Panc1 (cell line): ENCODE data around the gene PJA2. TPM values are rescaled to one million over a fixed set of nuclear protein-coding genes. Genes with fewer than 3 reads are reported as not detected.

Source experiments
- ATAC-seq: fragments of 200-7000 bp; cut with Tn5 transposase; 2 replicates; pipeline ENCODE4 v1.9.1; 2020; ENCODE audit warnings: mild to moderate bottlenecking, moderate library complexity
- BruUV-seq: library from RNA; stranded (reverse); fragments of 400-500 nt; replicated peaks from 2 replicates; lab custom pipeline; 2021; lab: Mats Ljungman, UMichigan
- CTCF ChIA-PET: fragments of 300-600 bp; sonication (Branson Sonifier 250); formaldehyde crosslinking; loops from one replicate; lab custom pipeline; 2022; ENCODE audit warnings: antibody characterized with exemption; lab: Charles Lee
- POLR2A ChIA-PET: fragments of 300-600 bp; sonication (Branson Sonifier 250); formaldehyde crosslinking; loops from one replicate; lab custom pipeline; 2022; ENCODE audit warnings: antibody characterized with exemption; lab: Charles Lee
- DNase-seq: peaks from one replicate; pipeline ENCODE4 v3.0.0-alpha.2; 2010; ENCODE audit warnings: low read depth, low spot score
- H3K27ac ChIP-seq: 2 replicates; pipeline ENCODE4 v1.5.1; 2011; ENCODE audit warnings: mild to moderate bottlenecking, low read length, inconsistent platforms
- H3K27me3 ChIP-seq: fragments of 200-500 bp; sonication (Bioruptor generic); 2 replicates; pipeline ENCODE4 v1.6.0; 2014; ENCODE audit warnings: low read length, inconsistent platforms; ENCODE audit not compliant: control insufficient read depth, insufficient read depth
- H3K36me3 ChIP-seq: fragments of 200-500 bp; sonication (Bioruptor generic); 2 replicates; pipeline ENCODE4 v1.5.1; 2014; ENCODE audit warnings: inconsistent platforms, mild to moderate bottlenecking, low read length, moderate library complexity; ENCODE audit not compliant: control insufficient read depth, insufficient read depth
- H3K4me1 ChIP-seq: 2 replicates; pipeline ENCODE4 v1.5.1; 2011; ENCODE audit warnings: inconsistent platforms, mild to moderate bottlenecking, low read length, moderate library complexity; ENCODE audit not compliant: control insufficient read depth, insufficient read depth
- H3K4me3 ChIP-seq, 2 experiments: 2 replicates each; pipeline ENCODE4 v1.5.1; 2011 to 2012; ENCODE audit warnings: low read depth in 2 of 2, low read length in 2 of 2, mild to moderate bottlenecking in 2 of 2, inconsistent platforms in 1 of 2, moderate library complexity in 1 of 2
- H3K9me3 ChIP-seq: fragments of 200-500 bp; sonication (Bioruptor generic); 2 replicates; pipeline ENCODE4 v1.5.1; 2014; ENCODE audit warnings: low read depth, mild to moderate bottlenecking, inconsistent platforms, low read length, moderate library complexity; ENCODE audit not compliant: control insufficient read depth, insufficient read depth
- CTCF ChIP-seq: fragments of 450-650 bp; IDR thresholded peaks from 2 replicates; pipeline ENCODE4 v1.5.1; 2017; ENCODE audit warnings: mild to moderate bottlenecking
- POLR2AphosphoS5 ChIP-seq: IDR thresholded peaks from 2 replicates; pipeline ENCODE4 v1.6.1; 2012; ENCODE audit warnings: mild to moderate bottlenecking, low read depth, low read length, moderate library complexity
- REST ChIP-seq, 2 experiments: IDR thresholded peaks; 2 replicates each; pipeline ENCODE4 v1.6.1; 2011 to 2012; ENCODE audit warnings: low read depth in 2 of 2, control low read depth in 1 of 2, low read length in 1 of 2, mild to moderate bottlenecking in 1 of 2, moderate library complexity in 1 of 2; ENCODE audit not compliant: insufficient read depth in 1 of 2
- SIN3A ChIP-seq: IDR thresholded peaks from 2 replicates; pipeline ENCODE4 v1.6.1; 2012; ENCODE audit warnings: low read depth, mild to moderate bottlenecking, low read length, moderate library complexity, borderline replicate concordance; ENCODE audit not compliant: insufficient read depth
- TCF7L2 ChIP-seq: IDR thresholded peaks from 2 replicates; pipeline ENCODE4 v1.6.1; 2011; ENCODE audit warnings: mild to moderate bottlenecking, low read depth, low read length, inconsistent platforms
- in situ Hi-C: cut with HindIII; loops from 2 replicates; pipeline ENCODE4 v1.10.0; 2016; ENCODE audit warnings: low sequenced_read_pairs, low pct_unique_long_range_greater_than_20kb
- intact Hi-C: fragments of 100-400 bp; cut with micrococcal nuclease; formaldehyde crosslinking; loops from one replicate; pipeline ENCODE4 v1.10.0; 2022; ENCODE audit not compliant: unreplicated experiment
- total RNA-seq: library from RNA; stranded (reverse); gene quantifications from one replicate; pipeline ENCODE4 v1.2.1, GENCODE V29; 2021; ENCODE audit not compliant: unreplicated experiment

The PJA2 gene
- total RNA-seq, 1 experiment from 2014 or later, result 33.6 TPM

GRCh38 chr5:109309326-109310063 lies 100.3 kb downstream of the PJA2 start:
- Histone ChIP-seq H3K36me3 (no peaks in the 10 kb centered on the region), H3K27me3 (peaks cover 4% of the 10 kb centered on the region), H3K4me1 (no peaks in the 10 kb centered on the region), H3K27ac (no peak overlapping the region), H3K9me3 (no peaks in the 10 kb centered on the region), H3K4me3 (no peak overlapping the region)
- intact Hi-C loops (no loop called here), in situ Hi-C loops (no loop called here)
- BruUV-seq, result no TSS peak
- TF ChIP-seq POLR2AphosphoS5 (no peak), REST (IDR thresholded peaks at IDR 0.05; ENCODE audit: insufficient read depth in 1 of 2, low read depth in 2 of 2, low read length in 1 of 2) (no peak), TCF7L2 (no peak)
- ChIA-PET CTCF (no interaction called here), POLR2A (no interaction called here)
- DNase-seq (no peak), ATAC-seq (no peak)

GRCh38 chr5:109307951-109308350 lies 101.8 kb downstream of the PJA2 start:
- ATAC-seq (no peak), DNase-seq (no peak)
- Histone ChIP-seq H3K27me3 (peaks cover 7% of the 10 kb centered on the region), H3K36me3 (no peaks in the 10 kb centered on the region), H3K4me3 (no peak overlapping the region), H3K27ac (no peak overlapping the region), H3K9me3 (no peaks in the 10 kb centered on the region), H3K4me1 (no peaks in the 10 kb centered on the region)
- TF ChIP-seq SIN3A (no peak), TCF7L2 (no peak), REST (IDR thresholded peaks at IDR 0.05; ENCODE audit: insufficient read depth in 1 of 2, low read depth in 2 of 2, low read length in 1 of 2) (no peak), POLR2AphosphoS5 (no peak), CTCF (no peak)
- ChIA-PET POLR2A (no interaction called here), CTCF (no interaction called here)
- intact Hi-C loops, result no loop called here
- in situ Hi-C loops, result no loop called here
- BruUV-seq, result no TSS peak
